ENCODE data around the gene SMIM3.
"Not testable (repeated sequence)": the region's sequence is repeated elsewhere in the genome, so short reads cannot be mapped to it uniquely, and the experiment has no call there.

SMIM3 gene, protein sequence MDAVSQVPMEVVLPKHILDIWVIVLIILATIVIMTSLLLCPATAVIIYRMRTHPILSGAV

DNA sequence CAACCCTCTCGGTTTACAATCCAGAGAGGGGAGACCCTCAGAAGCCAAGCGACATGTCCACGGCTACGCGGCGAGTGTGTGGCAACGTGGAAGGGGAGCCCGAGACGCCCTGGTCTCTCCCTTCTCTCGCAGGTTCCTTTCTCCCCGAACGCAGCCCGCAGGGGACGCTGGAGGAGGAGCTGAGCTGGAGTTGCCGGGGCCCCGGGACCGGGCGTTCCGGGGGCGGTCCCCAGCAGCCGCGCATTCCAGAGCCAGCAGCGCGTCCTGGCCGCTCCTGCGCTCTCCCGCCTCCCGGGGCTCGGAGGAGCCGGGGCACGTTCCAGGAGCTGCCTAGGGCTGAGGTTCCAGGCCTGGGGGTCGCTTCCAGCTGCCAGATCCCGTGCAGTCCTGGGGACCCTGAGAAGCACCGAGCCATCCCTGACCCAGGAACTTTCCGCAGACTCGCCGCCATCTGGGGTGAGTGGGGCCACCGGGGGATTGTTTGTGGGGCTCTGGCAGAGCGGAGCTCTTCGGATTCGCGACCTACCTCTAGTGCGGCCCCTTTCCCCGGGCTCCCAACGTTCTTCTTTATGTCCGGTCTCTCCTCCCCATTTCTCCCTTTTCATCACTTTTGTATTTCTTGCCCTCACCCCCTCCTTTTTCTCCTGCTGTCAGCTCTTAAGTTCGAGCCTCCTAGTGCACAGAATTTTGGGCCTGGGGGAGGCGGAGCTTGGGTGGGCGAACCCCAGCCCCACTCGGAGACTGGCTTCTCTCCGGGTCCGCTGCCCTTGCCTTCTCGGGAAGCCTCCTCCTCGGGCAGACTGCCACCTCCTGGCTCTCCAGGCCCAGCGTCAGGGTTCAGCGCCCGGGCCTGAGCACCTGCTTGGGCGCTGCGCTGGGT is at the start of gene SMIM3:
TSS of gene SMIM3 (plus strand) at position 241 of the 880 bp plus-strand sequence. CDS start 16,684 bp downstream, outside the sequence.
- peak; percentile 22 to 79 for DNase-seq

DNA sequence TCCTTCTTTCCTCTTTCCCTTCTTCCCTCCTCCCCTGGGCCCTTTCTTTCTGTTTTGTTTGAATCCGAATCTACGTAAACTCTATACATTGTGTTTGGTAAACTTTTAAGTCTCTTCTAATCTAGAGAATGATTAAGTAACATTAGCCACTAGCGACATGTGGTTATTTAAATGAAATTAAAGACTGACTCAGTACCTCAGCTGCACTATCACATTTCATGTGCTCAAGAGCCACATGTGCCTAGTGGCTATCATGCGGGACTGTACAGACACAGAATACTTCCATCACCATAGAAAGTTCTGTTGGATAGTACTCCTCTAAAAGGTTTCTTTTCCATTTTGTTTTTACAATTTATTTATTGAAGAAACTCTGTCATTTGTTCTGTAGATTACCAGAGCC is 48.7 kb upstream of the SMIM3 start:
- no peak for DNase-seq

DNA sequence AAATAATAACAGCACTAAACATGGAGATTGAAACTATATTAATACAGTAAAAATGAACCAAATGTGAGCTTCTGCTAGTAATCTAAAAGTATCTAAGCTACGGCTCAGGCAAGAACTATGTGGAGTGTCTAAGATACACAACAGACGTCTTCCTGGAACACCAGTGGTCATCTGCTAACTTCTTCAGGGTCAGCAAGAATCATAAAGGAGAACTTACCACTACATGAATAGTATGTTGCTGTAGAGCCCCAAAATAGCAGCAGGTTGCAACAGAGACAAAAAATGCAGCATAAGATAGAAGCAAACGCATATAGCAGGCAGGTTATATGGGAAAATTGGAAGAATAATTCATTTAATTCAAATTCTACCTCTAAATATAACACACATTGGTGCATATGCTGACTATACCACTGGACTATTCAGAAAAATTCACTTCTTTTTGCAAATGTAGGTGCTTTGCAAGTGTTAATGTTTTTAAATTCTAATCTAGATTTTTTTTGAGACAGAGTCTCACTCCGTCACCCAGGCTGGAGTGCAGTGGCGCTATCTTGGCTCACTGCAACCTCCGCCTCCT is 46.8 kb upstream of the SMIM3 start:
- no peak for DNase-seq

DNA sequence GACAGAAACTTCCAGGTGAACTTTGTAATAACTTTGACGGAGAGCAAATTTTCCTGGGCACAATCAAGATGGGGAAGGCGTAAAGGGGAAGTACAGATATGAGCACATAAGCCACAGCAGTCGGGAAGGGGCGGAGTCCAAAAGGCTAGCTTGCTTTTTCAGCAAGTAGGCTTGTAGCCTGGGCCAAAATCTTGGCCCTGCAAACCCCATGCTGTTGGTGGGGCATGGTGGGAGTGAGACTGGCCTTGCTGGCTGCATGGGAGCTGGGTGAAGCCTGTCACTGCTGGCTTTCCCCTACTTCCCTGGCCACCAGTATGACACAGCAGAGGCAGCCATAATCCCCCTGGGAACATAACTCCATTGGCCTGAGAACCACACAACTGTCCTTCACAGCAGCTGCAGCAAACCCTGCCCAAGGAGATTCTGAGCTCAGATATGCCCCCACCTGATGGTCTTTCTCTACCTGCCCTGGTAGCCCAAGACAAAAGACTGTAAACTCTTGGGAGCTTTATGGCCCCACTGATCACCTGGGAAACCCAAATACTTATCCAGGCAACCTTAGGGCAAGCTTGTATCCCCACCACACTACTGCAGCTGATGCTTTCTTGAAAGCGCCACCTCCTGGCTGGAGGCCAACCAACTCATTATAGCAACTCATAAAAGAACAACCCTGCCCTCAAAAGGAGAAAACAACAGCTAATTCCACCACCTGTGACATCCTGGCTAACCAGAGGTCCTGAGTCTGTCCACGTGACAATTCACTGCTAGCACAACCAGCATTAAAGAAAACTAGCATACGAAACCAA is 43.8 kb upstream of the SMIM3 start:
- no peak for DNase-seq

- no peak for DNase-seq
These were observed 39.7 kb upstream of the SMIM3 start for GRCh38 chr5:150738862-150739261.

DNA sequence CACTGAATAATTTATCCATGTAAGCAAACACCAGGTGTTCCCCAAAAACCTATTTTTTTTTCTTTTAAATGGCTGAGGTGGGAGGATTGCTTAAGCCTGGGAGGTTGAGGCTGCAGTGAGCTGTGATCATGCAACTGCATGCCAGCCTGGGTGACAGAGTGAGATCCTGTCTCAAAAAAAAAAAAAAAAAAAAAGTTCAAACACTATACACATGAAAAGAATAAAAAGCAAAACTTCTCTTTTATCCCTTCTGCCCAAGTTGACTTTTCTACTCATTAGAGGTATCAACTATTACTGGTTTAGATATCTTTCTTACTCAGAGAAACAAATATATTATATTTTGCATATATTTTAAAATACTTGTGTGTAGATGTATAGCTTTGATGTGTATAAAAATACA is 37.6 kb upstream of the SMIM3 start:
- no peak for DNase-seq

DNA sequence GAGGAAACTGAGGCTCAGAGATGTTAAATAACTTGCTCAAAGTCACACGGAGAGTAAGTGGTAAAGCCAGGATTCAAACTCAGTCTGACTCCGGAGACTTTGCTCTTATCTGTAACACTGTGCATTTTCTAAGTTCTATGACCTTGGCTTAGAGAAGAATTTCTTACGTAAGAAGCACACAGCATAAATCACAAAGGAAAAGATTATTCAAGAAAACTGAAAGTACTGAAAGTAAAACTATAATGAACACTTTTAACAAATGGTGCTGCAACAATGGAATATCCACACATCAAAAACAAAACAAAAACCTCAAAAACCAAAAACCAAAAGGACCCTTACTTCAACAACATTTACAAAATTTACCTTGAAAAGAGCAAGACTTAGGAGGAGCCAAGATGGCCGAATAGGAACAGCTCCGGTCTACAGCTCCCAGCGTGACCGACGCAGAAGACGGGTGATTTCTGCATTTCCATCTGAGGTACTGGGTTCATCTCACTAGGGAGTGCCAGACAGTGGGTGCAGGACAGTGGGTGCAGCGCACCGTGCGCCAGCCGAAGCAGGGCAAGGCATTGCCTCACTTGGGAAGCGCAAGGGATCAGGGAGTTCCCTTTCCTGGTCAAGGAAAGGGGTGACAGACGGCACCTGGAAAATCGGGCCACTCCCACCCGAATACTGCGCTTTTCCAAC is 36.0 kb upstream of the SMIM3 start:
- DNase-seq, result not testable (repeated sequence)

DNA sequence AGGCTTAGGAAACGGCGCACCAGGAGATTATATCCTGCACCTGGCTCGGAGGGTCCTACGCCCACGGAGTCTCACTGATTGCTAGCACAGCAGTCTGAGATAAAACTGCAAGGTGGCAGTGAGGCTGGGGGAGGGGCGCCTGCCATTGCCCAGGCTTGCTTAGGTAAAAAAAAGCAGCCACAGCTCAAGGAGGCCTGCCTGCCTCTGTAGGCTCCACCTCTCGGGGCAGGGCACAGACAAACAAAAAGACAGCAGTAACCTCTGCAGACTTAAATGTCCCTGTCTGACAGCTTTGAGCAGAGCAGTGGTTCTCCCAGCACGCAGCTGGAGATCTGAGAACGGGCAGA is 35.4 kb upstream of the SMIM3 start:
- DNase-seq, result not testable (repeated sequence)

- no peak for DNase-seq
These were observed 28.1 kb upstream of the SMIM3 start for GRCh38 chr5:150750469-150750868.

DNA sequence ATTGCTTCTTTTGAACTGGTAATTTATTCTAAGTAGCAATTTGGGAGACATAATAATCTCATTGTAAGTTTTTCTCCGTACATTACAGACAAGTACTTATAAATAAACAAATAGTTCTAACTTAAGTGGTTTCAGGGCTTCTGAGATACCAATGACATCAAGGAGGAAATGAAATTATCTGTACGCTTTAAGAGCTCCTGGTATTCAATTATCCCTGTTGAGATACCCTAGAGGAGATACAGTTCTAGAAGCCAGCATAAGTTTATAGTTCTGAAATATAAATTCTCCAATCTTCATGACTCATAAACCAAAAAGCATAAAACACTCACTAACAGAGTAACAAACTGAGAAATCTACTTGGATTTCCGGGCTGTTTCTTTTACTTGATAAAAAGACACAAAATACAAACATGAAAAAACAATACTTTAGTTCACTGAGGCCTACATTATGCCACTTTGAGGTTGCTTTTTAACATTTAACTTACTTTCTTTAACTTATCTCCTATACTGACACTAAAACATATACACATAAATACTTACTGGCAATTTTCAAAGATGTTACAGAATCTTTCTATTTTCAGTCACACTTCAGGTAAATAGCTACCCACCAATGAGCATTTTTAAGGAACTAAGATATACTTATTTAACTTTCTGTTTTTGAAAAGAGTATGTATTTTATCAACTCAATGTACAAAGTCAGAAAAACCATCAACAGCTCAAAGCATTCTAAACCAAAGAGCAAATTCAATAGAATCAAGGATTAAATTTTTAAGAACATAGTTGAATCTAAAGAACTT is 27.3 kb upstream of the SMIM3 start:
- no peak for DNase-seq

GRCh38 chr5:150753463-150753862 is 25.1 kb upstream of the SMIM3 start:
- DNase-seq, result no peak

DNA sequence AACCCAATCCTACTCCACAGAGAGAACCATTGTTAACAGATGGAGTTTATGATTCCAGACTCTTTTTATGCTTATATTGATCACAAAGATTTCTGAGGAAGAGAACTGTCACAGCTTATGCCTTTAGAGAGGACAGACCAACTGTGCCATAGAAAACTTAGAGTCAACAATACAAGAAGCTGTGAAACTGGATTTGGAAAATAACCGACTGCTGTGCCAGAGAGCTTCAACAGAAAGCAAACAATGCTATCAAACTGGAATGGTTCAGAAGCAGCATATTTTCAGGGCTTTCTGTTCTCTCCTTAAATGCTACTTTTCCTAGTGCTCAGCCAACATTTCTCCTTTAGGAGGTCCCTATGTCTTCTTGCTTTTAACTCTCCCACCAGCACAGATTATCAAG is 24.7 kb upstream of the SMIM3 start:
- no peak for DNase-seq

DNA sequence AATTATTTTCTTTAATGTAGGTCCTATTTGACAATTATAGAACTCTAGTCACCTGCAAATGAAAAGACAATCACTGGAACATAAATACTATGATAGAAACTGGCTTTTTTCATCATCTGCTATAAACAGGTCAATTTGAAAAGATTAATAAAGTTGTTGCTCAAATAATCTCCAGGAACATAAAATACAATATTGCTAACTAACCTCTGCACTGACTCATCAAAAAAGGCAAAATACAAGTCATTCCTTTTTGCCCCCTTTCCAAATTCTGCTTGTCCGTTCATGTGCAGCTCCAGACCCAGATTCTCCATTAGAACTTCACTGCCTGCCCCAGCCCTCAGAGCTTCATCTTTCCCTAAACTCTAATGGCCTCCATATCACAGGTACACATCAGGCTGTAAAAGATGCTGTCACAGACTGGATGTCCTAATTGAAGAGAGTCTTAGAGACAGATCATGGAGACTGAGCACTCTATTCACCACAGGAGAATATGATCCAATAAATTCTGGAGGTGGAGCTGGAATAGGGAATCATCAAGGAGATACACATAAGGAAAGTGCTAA is 21.4 kb upstream of the SMIM3 start:
- no peak for DNase-seq

DNA sequence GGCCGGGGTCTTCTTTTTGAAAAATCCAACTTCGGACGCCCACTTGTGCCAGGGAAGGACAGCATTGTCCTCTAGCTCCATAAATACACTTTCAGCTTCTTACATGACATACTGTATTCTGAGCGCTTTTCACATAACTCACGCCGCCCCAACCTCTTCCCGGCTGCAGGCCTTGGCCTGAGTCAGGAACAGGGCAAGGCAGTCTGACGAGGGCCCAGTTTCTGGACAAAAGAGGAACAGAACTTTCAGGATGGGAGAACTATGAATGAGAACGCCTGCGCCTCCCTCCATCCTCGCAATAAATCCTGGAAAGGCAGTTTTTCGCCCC is 20.4 kb upstream of the SMIM3 start:
- DNase-seq, result peak in 1 of 2 experiments; percentile 59

DNA sequence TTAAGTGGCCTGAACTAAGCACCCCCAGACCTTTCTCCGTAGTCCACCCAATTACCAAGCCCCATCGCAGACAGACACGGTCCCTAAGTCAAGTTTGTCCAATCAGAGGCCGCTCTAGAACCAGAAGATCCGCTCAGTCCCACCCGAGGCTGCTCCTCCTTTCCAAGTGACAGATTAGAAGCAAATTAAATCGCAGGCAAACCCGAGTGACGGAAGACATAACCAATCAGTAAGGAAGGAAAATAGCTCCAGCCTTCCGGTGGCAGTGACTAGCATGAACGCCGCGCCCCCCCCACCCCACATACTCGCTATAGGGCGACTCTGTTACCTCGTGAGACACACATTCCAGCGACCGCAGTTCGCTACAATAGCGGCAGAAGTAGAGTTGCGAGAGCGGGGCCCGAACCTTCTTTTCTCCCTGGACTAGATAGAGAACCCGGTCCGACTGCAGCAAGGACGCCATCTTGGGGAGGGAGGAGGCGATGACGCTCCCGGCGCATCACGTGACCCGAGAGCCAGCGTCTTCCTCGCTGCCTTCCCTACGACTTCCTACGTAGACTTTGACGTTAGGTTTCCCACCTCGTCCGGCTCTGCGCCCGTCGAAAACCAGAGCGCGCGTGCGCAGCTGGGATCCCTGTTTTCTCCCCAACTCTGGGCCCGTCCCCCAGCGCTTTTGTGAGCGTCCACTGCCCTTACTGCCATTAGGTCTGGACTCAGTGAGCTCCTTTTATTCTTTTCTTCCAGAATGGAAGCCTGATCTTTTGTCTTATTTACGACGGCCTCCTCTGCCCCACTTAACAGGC is 19.8 kb upstream of the SMIM3 start, which contains the start of gene DCTN4:
TSS of gene DCTN4 (minus strand) at position 487 of the 803 bp plus-strand sequence. CDS start at position 463, 24 bp downstream.
- peak; percentile 98 to 99 for DNase-seq

- DNase-seq, result no peak
These were observed 19.3 kb upstream of the SMIM3 start for GRCh38 chr5:150759334-150759583.

- no peak for DNase-seq
These were observed 16.3 kb upstream of the SMIM3 start for GRCh38 chr5:150762211-150762610.

- no peak for DNase-seq
These were observed 15.4 kb upstream of the SMIM3 start for GRCh38 chr5:150763023-150763769.

DNA sequence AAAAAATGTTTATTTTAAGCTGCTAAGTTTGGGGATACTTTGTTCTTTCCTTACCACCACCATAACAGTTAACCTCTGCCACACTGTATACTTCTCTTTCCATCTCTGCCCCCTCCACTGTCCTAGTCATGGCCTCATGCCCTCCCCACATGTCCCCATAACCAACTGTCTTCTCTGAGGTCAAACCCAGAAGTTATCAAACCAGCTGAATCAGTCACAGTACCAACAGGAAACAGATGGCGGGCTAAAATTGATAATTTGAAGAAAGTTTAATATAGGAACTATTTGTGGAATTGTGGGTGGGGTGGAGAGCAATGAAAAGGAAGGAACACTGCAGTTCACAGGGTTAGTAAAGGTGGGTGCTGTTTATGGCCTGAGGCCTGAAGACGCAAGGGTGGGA is 14.0 kb upstream of the SMIM3 start:
- no peak for DNase-seq

- no peak for DNase-seq
These were observed 13.4 kb upstream of the SMIM3 start for GRCh38 chr5:150765011-150765798.
